GM19372 (cell line): Measurements from ENCODE around the gene FKBP14.
A peak's percentile ranks its signal among the peaks of the same experiment; 100 is the strongest.

Experiments
- ATAC-seq: cut with Tn5 transposase; IDR thresholded peaks from one replicate; pipeline ENCODE4 v1.9.1; 2021; ENCODE audit warnings: mild to moderate bottlenecking, low read depth, moderate library complexity; ENCODE audit not compliant: unreplicated experiment

The FKBP14 gene

DNA sequence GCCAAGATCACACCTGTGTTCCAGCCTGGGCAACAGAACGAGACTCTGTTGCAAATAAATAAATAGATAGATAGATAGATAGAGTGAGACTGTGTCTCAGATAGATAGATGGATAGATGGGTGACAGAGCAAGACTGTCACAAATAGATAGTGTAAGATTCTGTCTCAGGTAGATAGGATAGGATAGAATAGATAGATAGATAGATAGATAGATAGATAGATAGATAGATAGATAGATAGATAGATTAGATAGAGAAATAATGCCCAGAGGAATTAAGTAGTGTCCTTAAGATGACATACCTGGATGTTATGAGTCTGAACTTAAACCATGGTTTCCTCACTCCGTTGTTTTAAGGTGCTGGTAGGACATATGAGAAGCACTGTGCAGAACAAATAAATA is 9.7 kb upstream of the FKBP14 start:
- no peak for ATAC-seq

DNA sequence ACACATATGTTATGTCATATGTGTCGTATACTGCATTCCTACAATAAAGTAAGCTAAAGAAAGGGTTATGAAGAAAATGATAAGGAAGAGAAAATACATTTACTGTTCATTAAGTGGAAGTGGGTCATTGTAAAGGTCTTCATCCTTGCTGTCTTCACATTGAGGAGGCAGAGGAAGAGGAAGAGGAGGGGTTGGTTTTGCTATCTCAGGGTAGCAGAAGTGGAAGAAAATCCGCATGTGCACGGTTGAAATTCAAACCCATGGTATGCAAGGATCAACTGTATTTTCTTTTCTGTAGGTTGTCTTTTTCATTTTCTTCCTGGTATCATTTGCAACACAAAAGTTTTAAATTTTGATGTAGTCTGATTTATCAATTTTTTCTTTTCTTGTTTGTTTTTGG is 8.0 kb upstream of the FKBP14 start:
- ATAC-seq, result no peak

DNA sequence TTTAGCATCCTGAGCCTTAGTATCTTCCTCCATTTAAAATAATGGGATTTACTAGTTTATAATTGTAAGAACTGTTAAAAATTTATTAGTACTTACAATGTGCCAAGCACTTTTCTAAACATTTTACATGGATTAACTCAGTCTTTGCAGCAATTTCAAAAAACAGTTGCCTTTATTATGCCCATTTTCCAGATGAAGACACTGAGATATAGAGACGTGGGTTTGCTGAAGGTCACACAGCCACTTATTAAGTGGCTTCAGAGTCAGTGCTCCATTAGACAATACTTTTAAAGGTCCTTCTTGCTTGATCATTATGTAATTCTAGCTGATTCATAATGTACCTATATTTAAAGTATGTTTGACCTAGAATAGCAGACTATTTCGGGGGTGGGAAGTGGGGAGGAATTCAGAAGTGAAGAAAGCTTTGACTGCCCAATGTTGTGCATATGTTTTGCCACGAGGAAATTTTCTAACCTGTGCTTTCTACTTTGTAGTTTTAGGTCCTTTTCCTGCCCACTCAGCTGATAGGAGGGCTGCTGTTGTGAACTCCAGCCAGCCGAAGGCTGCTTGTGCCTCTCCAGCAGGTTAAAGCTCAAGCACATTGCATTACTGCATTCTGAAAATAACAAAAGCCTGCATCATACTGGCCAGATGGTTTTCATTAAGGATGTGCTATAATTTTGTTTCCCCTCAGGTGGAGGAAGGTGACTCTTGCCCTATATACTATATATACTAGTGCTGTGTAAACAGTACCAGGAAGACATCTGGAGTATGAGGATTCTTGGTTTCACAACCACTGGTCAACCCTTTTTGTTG is 6.0 kb upstream of the FKBP14 start:
- no peak for ATAC-seq

GRCh38 chr7:30029696-30030095 is 3.2 kb upstream of the FKBP14 start:
- ATAC-seq, result no peak

- ATAC-seq, result peak; percentile 15
Measured at GRCh38 chr7:30028749-30029635, 2.5 kb upstream of the FKBP14 start.

GRCh38 chr7:30028216-30028748 is 1.8 kb upstream of the FKBP14 start, which contains the start of gene PLEKHA8:
Gene PLEKHA8, plus strand, starts transcription at chr7:30028412. Its CDS starts 351 bp downstream, at chr7:30028763.
- peak; percentile 47 for ATAC-seq

DNA sequence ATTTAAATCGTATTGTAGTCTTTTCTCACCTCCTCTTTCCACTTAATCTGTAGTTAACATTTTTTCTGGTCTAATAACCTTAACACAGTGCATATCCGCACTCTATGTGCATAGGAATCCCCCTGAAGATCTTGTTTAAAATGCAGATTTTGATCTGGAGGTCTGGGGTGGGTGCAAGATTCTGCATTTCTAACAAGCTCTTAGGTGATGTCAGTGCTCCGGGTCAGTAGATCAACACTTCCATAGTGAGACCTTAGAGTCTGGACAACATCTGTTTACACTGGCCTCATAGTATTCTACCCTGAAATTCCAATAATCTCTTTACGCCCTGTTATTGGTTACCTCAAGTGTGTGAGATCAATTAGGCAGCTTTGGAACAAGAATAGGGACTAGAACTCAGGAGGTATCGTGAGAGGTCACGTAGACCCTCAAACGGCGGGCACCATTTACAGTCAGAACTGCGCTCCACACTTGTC is 1.3 kb upstream of the FKBP14 start:
- no peak for ATAC-seq

GRCh38 chr7:30027065-30027456 is 559 bp upstream of the FKBP14 start:
- ATAC-seq, result no peak

- no peak for ATAC-seq
Measured at GRCh38 chr7:30023524-30023923, 3.0 kb downstream of the FKBP14 start.

DNA sequence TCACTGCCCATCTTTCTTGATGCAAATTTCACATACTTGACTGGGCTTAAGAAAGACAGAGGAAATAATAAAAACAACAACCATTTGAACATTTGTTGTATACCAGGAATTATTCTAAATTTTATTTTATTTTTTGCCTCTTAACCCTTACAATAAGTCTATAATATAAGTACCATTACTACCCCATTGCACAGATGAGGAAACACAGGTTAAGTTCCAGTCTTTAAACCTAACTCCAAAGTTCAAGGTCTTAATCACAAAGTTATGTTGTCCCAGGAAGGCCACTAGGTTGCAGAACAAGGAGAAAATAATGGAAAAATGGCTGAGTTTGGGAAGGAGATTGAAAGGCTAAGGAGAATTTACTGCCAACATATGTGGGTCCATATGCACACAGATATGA is 3.5 kb downstream of the FKBP14 start:
- ATAC-seq, result no peak

DNA sequence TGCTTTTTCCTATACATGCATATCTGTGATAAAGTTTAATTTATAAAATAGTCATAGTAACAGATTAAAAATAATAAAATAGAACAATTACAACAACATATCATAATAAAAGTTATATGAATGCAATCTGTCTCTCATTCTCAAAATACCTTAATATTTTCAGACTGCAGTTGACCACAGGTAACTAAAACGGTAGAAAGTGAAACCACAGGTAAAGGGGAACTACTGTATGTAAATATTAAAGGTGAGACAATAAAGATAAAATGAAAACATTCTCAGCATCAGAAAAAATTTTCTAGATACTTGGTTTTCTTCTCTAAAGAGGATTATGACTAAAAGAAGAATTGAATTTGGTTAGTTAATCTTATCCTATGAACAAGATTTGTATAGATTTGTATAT is 6.0 kb downstream of the FKBP14 start:
- ATAC-seq, result no peak

DNA sequence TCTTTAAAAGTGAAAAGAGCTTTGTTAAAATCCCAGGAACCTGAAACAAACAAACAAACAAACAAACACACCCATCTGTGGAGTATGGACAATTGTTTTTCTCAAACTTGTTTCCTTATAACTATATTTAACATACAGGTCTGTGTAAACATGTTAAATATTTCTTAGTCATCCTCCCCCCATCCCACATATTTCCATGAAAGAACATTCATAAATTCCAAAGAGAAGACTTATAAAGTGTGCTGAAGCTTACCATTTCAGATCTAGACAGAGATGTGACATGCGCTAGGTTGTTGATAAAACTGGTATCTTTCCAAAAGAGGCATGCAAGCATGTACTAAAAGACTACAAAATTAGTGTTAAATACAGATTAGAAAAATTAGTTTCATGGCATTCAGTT is 6.5 kb downstream of the FKBP14 start:
- no peak for ATAC-seq

GRCh38 chr7:30019387-30019786 is 7.1 kb downstream of the FKBP14 start:
- no peak for ATAC-seq

- no peak for ATAC-seq
Measured at GRCh38 chr7:30018451-30018850, 8.1 kb downstream of the FKBP14 start.

- no peak for ATAC-seq
Measured at GRCh38 chr7:30012757-30013156, 13.7 kb downstream of the FKBP14 start.

DNA sequence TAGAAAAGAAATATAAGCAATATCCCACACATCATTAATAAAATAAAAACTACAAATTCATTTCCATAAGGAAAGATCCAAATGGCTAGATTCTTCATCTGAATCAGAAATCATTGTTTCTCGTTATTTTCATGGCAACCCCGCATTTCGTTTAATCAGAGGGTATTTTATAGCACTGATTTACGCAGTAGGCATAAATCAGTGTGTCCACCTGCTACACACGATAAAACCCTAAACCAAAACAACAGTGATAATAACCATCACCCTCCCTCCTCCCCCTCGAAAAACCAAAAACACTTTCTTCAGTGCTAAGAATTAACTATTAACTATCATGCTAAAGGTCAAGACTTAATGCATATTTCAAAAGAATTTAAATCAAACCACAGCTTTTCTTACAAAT is 16.5 kb downstream of the FKBP14 start:
- ATAC-seq, result no peak

- no peak for ATAC-seq
Measured at GRCh38 chr7:30005464-30005863, 21.0 kb downstream of the FKBP14 start.

DNA sequence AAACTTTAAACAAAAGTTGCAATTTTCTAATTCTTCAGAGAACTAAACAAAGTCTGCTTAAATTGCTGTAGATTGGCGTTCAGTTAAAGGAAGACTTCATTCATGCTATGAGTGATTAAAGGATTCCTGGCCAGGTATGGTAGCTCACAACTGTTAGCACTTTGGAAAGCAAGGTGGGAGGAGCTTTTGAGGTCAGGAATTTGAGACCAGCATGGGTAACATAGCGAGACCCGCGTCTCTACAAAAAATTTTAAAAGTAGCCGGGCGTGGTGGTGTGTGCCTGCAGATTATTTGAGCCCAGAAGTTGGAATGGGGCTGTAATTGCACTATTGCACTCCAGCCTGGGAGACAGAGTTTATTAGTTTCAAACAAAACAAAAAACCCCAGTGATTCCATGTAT is 23.4 kb downstream of the FKBP14 start:
- ATAC-seq, result no peak

GRCh38 chr7:30001998-30002397 is 24.5 kb downstream of the FKBP14 start:
- ATAC-seq, result no peak

DNA sequence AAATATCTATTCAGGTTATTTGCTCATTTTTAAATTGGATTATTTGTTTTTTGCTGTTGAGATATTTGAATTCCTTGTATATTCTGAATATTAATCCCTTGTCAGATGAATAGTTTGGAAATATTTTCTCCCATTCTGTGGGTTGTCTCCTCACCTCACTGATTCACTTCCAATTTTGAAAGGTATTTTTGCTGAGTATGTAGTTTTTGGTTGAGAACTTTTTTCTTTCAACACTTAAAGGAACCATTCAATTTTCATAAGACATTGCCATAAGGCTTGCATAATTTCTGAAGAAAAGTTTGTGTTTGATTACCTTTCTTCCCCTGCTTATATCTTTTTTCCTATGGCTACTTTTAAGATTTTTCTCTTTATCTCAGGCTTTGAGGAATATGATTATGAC is 28.0 kb downstream of the FKBP14 start:
- no peak for ATAC-seq

DNA sequence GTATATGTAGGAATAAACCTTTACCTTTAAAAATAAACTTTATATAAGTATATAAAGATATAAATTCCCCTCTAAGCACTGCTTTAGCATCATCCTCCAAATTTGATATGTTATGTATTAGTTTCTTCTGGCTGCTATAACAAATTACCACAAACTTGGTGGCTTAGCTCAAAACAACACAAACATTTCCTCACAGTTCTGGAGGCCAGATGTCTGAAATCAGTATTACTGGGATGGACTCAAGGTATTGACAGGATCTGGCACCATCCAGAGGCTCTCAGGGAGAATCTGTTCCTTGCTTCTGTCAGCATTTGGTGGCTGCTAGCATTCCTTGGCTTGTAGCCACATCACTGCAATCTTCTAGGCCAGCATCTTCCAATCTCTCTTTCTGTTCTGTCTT is 30.2 kb downstream of the FKBP14 start:
- ATAC-seq, result no peak
